ENCODE results near the gene DSE. TPM values are rescaled to one million over a fixed set of nuclear protein-coding genes. Genes with fewer than 3 reads are reported as not detected.

Gene DSE
- polyA plus RNA-seq, 4 donors: 37.1 to 46.7 (median 43.2) TPM

GRCh38 chr6:116359131-116359530 is 11.6 kb upstream of the DSE start:
- no peak for DNase-seq (ENCODE audit: low read depth in 4 of 4, low spot score in 3 of 4)

GRCh38 chr6:116359835-116360234 is 10.9 kb upstream of the DSE start:
- no peak for DNase-seq (ENCODE audit: low read depth in 4 of 4, low spot score in 3 of 4)

GRCh38 chr6:116362276-116362675 is 8.5 kb upstream of the DSE start:
- DNase-seq (ENCODE audit: low read depth in 4 of 4, low spot score in 3 of 4): no peak

- DNase-seq (ENCODE audit: low read depth in 4 of 4, low spot score in 3 of 4): no peak
Observed at GRCh38 chr6:116363759-116364158, 7.0 kb upstream of the DSE start.

GRCh38 chr6:116364321-116364720 is 6.4 kb upstream of the DSE start:
- DNase-seq (ENCODE audit: low read depth in 4 of 4, low spot score in 3 of 4): no peak

GRCh38 chr6:116365743-116366142 is 5.0 kb upstream of the DSE start:
- DNase-seq (ENCODE audit: low read depth in 4 of 4, low spot score in 3 of 4): no peak

GRCh38 chr6:116366740-116367275 is 3.9 kb upstream of the DSE start:
- no peak for DNase-seq (ENCODE audit: low read depth in 4 of 4, low spot score in 3 of 4)

- no peak for DNase-seq (ENCODE audit: low read depth in 4 of 4, low spot score in 3 of 4)
Observed at GRCh38 chr6:116369540-116369939, 1.2 kb upstream of the DSE start.

GRCh38 chr6:116369964-116370759 is 585 bp upstream of the DSE start:
- DNase-seq (ENCODE audit: low read depth in 4 of 4, low spot score in 3 of 4): no peak

- peak; percentile 62 to 74 (median 66) for DNase-seq (ENCODE audit: low read depth in 4 of 4, low spot score in 3 of 4)
Observed at GRCh38 chr6:116371120-116371917, 572 bp downstream of the DSE start.

GRCh38 chr6:116371918-116372209 is 1.1 kb downstream of the DSE start:
- no peak for DNase-seq (ENCODE audit: low read depth in 4 of 4, low spot score in 3 of 4)

- no peak for DNase-seq (ENCODE audit: low read depth in 4 of 4, low spot score in 3 of 4)
Observed at GRCh38 chr6:116373300-116373699, 2.6 kb downstream of the DSE start.

- DNase-seq (ENCODE audit: low read depth in 4 of 4, low spot score in 3 of 4): no peak
Observed at GRCh38 chr6:116373940-116374339, 3.2 kb downstream of the DSE start.

- no peak for DNase-seq (ENCODE audit: low read depth in 4 of 4, low spot score in 3 of 4)
Observed at GRCh38 chr6:116374586-116374985, 3.8 kb downstream of the DSE start.

- no peak for DNase-seq (ENCODE audit: low read depth in 4 of 4, low spot score in 3 of 4)
Observed at GRCh38 chr6:116375262-116375661, 4.5 kb downstream of the DSE start.

- DNase-seq (ENCODE audit: low read depth in 4 of 4, low spot score in 3 of 4): no peak
Observed at GRCh38 chr6:116376149-116376548, 5.4 kb downstream of the DSE start.

- DNase-seq (ENCODE audit: low read depth in 4 of 4, low spot score in 3 of 4): no peak
Observed at GRCh38 chr6:116379764-116380163, 9.0 kb downstream of the DSE start.

GRCh38 chr6:116380346-116380745 is 9.6 kb downstream of the DSE start:
- no peak for DNase-seq (ENCODE audit: low read depth in 4 of 4, low spot score in 3 of 4)

GRCh38 chr6:116381000-116381399 is 10.3 kb downstream of the DSE start:
- DNase-seq (ENCODE audit: low read depth in 4 of 4, low spot score in 3 of 4): no peak

- DNase-seq (ENCODE audit: low read depth in 4 of 4, low spot score in 3 of 4): no peak
Observed at GRCh38 chr6:116382587-116382986, 11.8 kb downstream of the DSE start.

- DNase-seq (ENCODE audit: low read depth in 4 of 4, low spot score in 3 of 4): no peak
Observed at GRCh38 chr6:116384727-116385458, 14.1 kb downstream of the DSE start.
